Fibroblast of villous mesenchyme (primary cell): ENCODE data around the gene FKTN. TPM values are rescaled to one million over a fixed set of nuclear protein-coding genes. Genes with fewer than 3 reads are reported as not detected.
A peak's percentile ranks its signal among the peaks of the same experiment; 100 is the strongest.

Experiments
- DNase-seq: peaks from one replicate; pipeline ENCODE4 v3.0.0-alpha.2; 2010; ENCODE audit warnings: low read depth
- H3K4me3 ChIP-seq: 2 replicates; pipeline ENCODE4 v1.5.1; 2011; ENCODE audit warnings: low read depth, mild to moderate bottlenecking, low read length
- CTCF ChIP-seq: IDR thresholded peaks from 2 replicates; pipeline ENCODE4 v1.5.1; 2012; ENCODE audit warnings: low read depth, mild to moderate bottlenecking, low read length; ENCODE audit not compliant: insufficient read depth
- total RNA-seq: library from RNA; depleted of rRNA; stranded (reverse); fragments of >200 nt; gene quantifications from 2 replicates; pipeline ENCODE4 v1.2.3, GENCODE V29; 2012

FKTN gene
- total RNA-seq, 1 donor: 44.0 TPM

- H3K4me3 ChIP-seq: no peak overlapping the region
- no peak for TF ChIP-seq CTCF
- no peak for DNase-seq
Measured at GRCh38 chr9:105636331-105636730, 78.4 kb downstream of the FKTN start.

GRCh38 chr9:105637787-105638395 is 80.0 kb downstream of the FKTN start:
- no peak overlapping the region for H3K4me3 ChIP-seq
- TF ChIP-seq CTCF: peak; percentile 57
- DNase-seq: peak; percentile 2

GRCh38 chr9:105639936-105640335 is 82.0 kb downstream of the FKTN start:
- TF ChIP-seq CTCF: no peak
- DNase-seq: no peak

DNA sequence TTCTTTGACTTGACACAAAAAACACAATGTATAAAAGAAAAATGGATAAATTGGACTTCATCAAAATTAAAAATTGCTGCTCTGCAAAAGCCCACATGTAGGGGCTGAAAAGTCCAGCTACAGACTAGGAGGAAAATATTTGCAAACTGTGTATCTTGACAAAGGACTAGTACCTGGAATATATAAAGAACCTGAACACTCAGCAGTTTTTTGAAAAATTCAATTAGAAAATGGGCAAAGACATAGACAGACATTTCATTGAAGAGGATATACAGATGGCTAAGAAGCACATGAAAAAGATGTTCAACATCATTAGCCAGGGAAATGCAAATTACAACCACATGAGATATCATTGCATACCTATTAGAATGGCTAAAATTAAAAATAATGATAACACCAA is 85.9 kb downstream of the FKTN start:
- no peak for DNase-seq
- H3K4me3 ChIP-seq: no peak overlapping the region
- no peak for TF ChIP-seq CTCF

More at GRCh38 chr9:105639936-105640335, 82.0 kb downstream of the FKTN start:
- no peak overlapping the region for H3K4me3 ChIP-seq

DNA sequence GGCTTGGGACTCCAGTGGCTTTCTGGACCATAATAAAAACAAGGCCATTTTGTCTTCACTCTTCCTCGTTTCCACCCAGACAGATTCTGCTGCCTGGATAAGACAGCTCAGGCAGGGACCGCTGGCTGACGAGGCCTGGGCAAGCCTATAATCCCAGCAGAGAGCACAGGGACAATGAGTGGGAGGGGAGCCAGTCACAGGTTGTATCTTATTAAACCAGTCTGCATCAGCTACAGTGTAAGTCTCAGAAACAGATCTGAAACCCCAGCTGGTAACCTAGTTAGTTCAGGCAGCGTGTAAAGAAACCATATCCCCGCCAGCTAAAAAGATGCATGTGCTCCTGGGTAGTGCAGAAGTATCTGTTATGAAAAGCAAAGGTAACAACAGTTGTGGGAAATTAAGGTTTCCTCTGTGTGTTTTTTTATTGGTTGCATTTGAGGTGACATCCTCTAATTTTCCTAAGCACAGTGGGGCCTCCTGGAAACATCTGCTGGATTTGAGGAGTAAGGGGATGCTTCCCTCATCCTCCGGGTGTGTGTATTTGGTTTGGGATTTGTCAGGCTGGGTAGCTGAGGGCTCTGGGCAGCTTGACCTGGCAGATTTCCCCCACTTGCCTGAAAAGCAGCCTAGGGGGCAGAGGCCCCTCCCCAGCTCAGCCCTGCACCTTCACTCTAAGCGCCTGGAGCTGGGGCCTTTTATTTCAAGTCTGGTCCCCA is 89.1 kb downstream of the FKTN start:
- H3K4me3 ChIP-seq: no peak overlapping the region
- TF ChIP-seq CTCF: no peak

GRCh38 chr9:105647595-105648349 is 89.8 kb downstream of the FKTN start:
- no peak for TF ChIP-seq CTCF
- DNase-seq: peak; percentile 21
- no peak overlapping the region for H3K4me3 ChIP-seq

More for the DNA sequence above, 89.1 kb downstream of the FKTN start:
- DNase-seq: no peak
